HepG2 (cell line): ENCODE data around the gene AKAP12. TPM values are rescaled to one million over a fixed set of nuclear protein-coding genes. Genes with fewer than 3 reads are reported as not detected.
A peak's percentile ranks its signal among the peaks of the same experiment; 100 is the strongest.

ENCODE experiments used
- AHR ChIP-seq: IDR thresholded peaks from 2 replicates; pipeline ENCODE4 v1.6.1; 2018; ENCODE audit warnings: missing genetic modification reagents, missing compliant biosample characterization
- ATF5 ChIP-seq: sonication (generic); formaldehyde crosslinking; IDR thresholded peaks from 2 replicates; pipeline ENCODE4 v1.4.0; 2020; ENCODE audit warnings: mild to moderate bottlenecking, low read depth, missing genetic modification reagents
- DZIP1 ChIP-seq: sonication (generic); formaldehyde crosslinking; IDR thresholded peaks from 2 replicates; pipeline ENCODE4 v1.5.0; 2020; ENCODE audit warnings: mild to moderate bottlenecking, missing genetic modification reagents
- HBP1 ChIP-seq: IDR thresholded peaks from 2 replicates; pipeline ENCODE4 v1.6.1; 2016; ENCODE audit warnings: low read depth, control low read depth
- HNRNPUL1 ChIP-seq: fragments of 200-400 bp; formaldehyde crosslinking; IDR thresholded peaks from 2 replicates; pipeline ENCODE4 v1.6.1; 2017; ENCODE audit warnings: low read depth, mild to moderate bottlenecking, low read length, moderate library complexity
- IRF2 ChIP-seq: IDR thresholded peaks from 2 replicates; pipeline ENCODE4 v1.6.1; 2018; ENCODE audit warnings: missing genetic modification reagents, missing compliant biosample characterization
- MED13 ChIP-seq: sonication (generic); formaldehyde crosslinking; IDR thresholded peaks from 2 replicates; pipeline ENCODE4 v1.5.0; 2020; ENCODE audit warnings: missing genetic modification reagents
- MNT ChIP-seq: fragments of 450-650 bp; IDR thresholded peaks from 2 replicates; pipeline ENCODE4 v1.6.1; 2016
- SP4 ChIP-seq: sonication (generic); formaldehyde crosslinking; IDR thresholded peaks from 2 replicates; pipeline ENCODE4 v1.8.1; 2023; ENCODE audit warnings: mild to moderate bottlenecking, missing genetic modification reagents
- SPEN ChIP-seq: sonication (generic); formaldehyde crosslinking; IDR thresholded peaks from 2 replicates; pipeline ENCODE4 v1.5.1; 2020; ENCODE audit warnings: low read depth, mild to moderate bottlenecking, missing genetic modification reagents
- TEF ChIP-seq: sonication (generic); formaldehyde crosslinking; IDR thresholded peaks from 2 replicates; pipeline ENCODE4 v1.5.0; 2020; ENCODE audit warnings: missing genetic modification reagents
- THAP8 ChIP-seq: sonication (generic); formaldehyde crosslinking; IDR thresholded peaks from 2 replicates; pipeline ENCODE4 v1.5.1; 2020; ENCODE audit warnings: missing genetic modification reagents, mild to moderate bottlenecking, borderline replicate concordance
- TSC22D2 ChIP-seq: sonication (generic); formaldehyde crosslinking; IDR thresholded peaks from 2 replicates; pipeline ENCODE4 v1.5.1; 2020; ENCODE audit warnings: missing genetic modification reagents, mild to moderate bottlenecking, borderline replicate concordance
- ZC3H4 ChIP-seq: sonication (generic); formaldehyde crosslinking; IDR thresholded peaks from 2 replicates; pipeline ENCODE4 v1.4.0; 2020; ENCODE audit warnings: missing genetic modification reagents, borderline replicate concordance
- ZFP36L1 ChIP-seq: sonication (generic); formaldehyde crosslinking; IDR thresholded peaks from 2 replicates; pipeline ENCODE4 v1.8.0; 2022; ENCODE audit warnings: mild to moderate bottlenecking, missing genetic modification reagents, moderate library complexity
- ZGPAT ChIP-seq: IDR thresholded peaks from 2 replicates; pipeline ENCODE4 v1.6.1; 2016; ENCODE audit warnings: mild to moderate bottlenecking
- ZIK1 ChIP-seq: sonication (generic); formaldehyde crosslinking; IDR thresholded peaks from 2 replicates; pipeline ENCODE4 v1.5.0; 2020; ENCODE audit warnings: mild to moderate bottlenecking, low read depth, missing genetic modification reagents, borderline replicate concordance
- ZNF235 ChIP-seq: sonication (generic); formaldehyde crosslinking; IDR thresholded peaks from 2 replicates; pipeline ENCODE4 v1.8.1; 2023; ENCODE audit warnings: mild to moderate bottlenecking, missing genetic modification reagents, borderline replicate concordance
- ZNF33B ChIP-seq: sonication (generic); formaldehyde crosslinking; IDR thresholded peaks from 2 replicates; pipeline ENCODE4 v1.5.1; 2020; ENCODE audit warnings: mild to moderate bottlenecking, missing genetic modification reagents
- ZNF672 ChIP-seq: sonication (generic); formaldehyde crosslinking; IDR thresholded peaks from 2 replicates; pipeline ENCODE4 v1.8.1; 2022; ENCODE audit warnings: missing genetic modification reagents
- polyA plus RNA-seq, 8 experiments: library from polyadenylated mRNA; depleted of rRNA in 3 of 8; stranded (reverse) in 7 of 8; unstranded in 1 of 8; fragments of >200 nt; fragmentation: Illumina TruSeq in 4 of 8; extraction: Trizol in 4 of 8; gene quantifications; 2 replicates each; pipeline versions ENCODE4 v1.2.1 to v1.2.3, GENCODE V29; 2011 to 2016; ENCODE audit warnings: low read depth in 4 of 8, missing spikeins in 1 of 8, mixed read lengths in 1 of 8; ENCODE audit not compliant: insufficient read depth in 1 of 8
- total RNA-seq, 5 experiments: library from RNA; depleted of rRNA; stranded (reverse); fragments of >200 nt; fragmentation: Illumina TruSeq; extraction: Trizol; gene quantifications; 2 replicates each; pipeline ENCODE4 v1.2.3, GENCODE V29; 2016; ENCODE audit warnings: low read depth in 1 of 5

The AKAP12 gene
- total and polyA plus RNA-seq, 2 of the 13 experiments (the other 11 are each of a cell fraction or from before 2014, with no cell fraction given), result 10.6 to 19.0 TPM

GRCh38 chr6:151323791-151324487 lies 84.2 kb downstream of the AKAP12 start (continued):
- TF ChIP-seq MNT (no peak), MED13 (CRISPR knock-in tag) (no peak), SP4 (CRISPR knock-in tag) (no peak), THAP8 (no peak), ZNF235 (no peak), ZIK1 (CRISPR knock-in tag) (0 out of 2 replicates have a peak, but pooled peaks have one; percentile 52), DZIP1 (CRISPR knock-in tag) (no peak), AHR (CRISPR knock-in tag) (peak; percentile 44; the same call in 1 of the 2 replicates), HBP1 (no peak), TSC22D2 (no peak), IRF2 (CRISPR knock-in tag) (peak; percentile 69; the same call in 1 of the 2 replicates), ZNF33B (CRISPR knock-in tag) (no peak), ZGPAT (CRISPR knock-in tag) (0 out of 2 replicates have a peak, but pooled peaks have one; percentile 40), HNRNPUL1 (no peak), ZFP36L1 (no peak), ZC3H4 (CRISPR knock-in tag) (no peak), ZNF672 (CRISPR knock-in tag) (no peak), ATF5 (no peak), TEF (CRISPR knock-in tag) (no peak), SPEN (0 out of 2 replicates have a peak, but pooled peaks have one; percentile 43)
